Measurements from ENCODE around the gene IFNGR1. TPM values are rescaled to one million over a fixed set of nuclear protein-coding genes. Genes with fewer than 3 reads are reported as not detected.

IFNGR1 gene
- total RNA-seq, 1 donor from 2014 or later, result 23.0 TPM

- H3K9me3 Mint-ChIP-seq, result peaks cover 13% of the 10 kb centered on the region
- no peaks in the 10 kb centered on the region for H3K27me3 Mint-ChIP-seq (ENCODE audit: low read depth)
- TF ChIP-seq CTCF (conservative IDR thresholded peaks at IDR 0.05), result no peak
- no peak overlapping the region for H3K4me3 Mint-ChIP-seq
- no peaks in the 10 kb centered on the region for H3K4me1 Mint-ChIP-seq
- DNase-seq (ENCODE audit: low read depth, low spot score), result no peak
- no peak overlapping the region for H3K27ac Mint-ChIP-seq (ENCODE audit: unreplicated experiment)
- H3K36me3 Mint-ChIP-seq (ENCODE audit: low read depth), result peaks cover 21% of the 10 kb centered on the region
These were observed 36.5 kb downstream of the IFNGR1 start for GRCh38 chr6:137182654-137183073.

- no peaks in the 10 kb centered on the region for H3K4me1 Mint-ChIP-seq
- H3K9me3 Mint-ChIP-seq, result peaks cover 13% of the 10 kb centered on the region
- TF ChIP-seq CTCF (conservative IDR thresholded peaks at IDR 0.05), result no peak
These were observed 37.1 kb downstream of the IFNGR1 start for GRCh38 chr6:137181891-137182653.

GRCh38 chr6:137177611-137178010 lies 41.6 kb downstream of the IFNGR1 start:
- H3K4me1 Mint-ChIP-seq, result no peaks in the 10 kb centered on the region
- no peak for TF ChIP-seq CTCF (conservative IDR thresholded peaks at IDR 0.05)
- peaks cover 14% of the 10 kb centered on the region for H3K36me3 Mint-ChIP-seq (ENCODE audit: low read depth)
- H3K9me3 Mint-ChIP-seq, result peaks cover 11% of the 10 kb centered on the region
- no peak overlapping the region for H3K27ac Mint-ChIP-seq (ENCODE audit: unreplicated experiment)
- H3K27me3 Mint-ChIP-seq (ENCODE audit: low read depth), result no peaks in the 10 kb centered on the region
- no peak for DNase-seq (ENCODE audit: low read depth, low spot score)
- no peak overlapping the region for H3K4me3 Mint-ChIP-seq

More at GRCh38 chr6:137181891-137182653, 37.1 kb downstream of the IFNGR1 start:
- H3K27me3 Mint-ChIP-seq (ENCODE audit: low read depth), result no peaks in the 10 kb centered on the region
- H3K27ac Mint-ChIP-seq (ENCODE audit: unreplicated experiment), result no peak overlapping the region
- H3K4me3 Mint-ChIP-seq, result no peak overlapping the region
- DNase-seq (ENCODE audit: low read depth, low spot score), result no peak
- H3K36me3 Mint-ChIP-seq (ENCODE audit: low read depth), result peaks cover 19% of the 10 kb centered on the region

- TF ChIP-seq CTCF (conservative IDR thresholded peaks at IDR 0.05), result no peak
- Mint-ChIP-seq H3K4me3 (no peak overlapping the region), H3K36me3 (ENCODE audit: low read depth) (peaks cover 11% of the 10 kb centered on the region), H3K27me3 (ENCODE audit: low read depth) (no peaks in the 10 kb centered on the region), H3K9me3 (peaks cover 9% of the 10 kb centered on the region), H3K4me1 (no peaks in the 10 kb centered on the region), H3K27ac (ENCODE audit: unreplicated experiment) (no peak overlapping the region)
- DNase-seq (ENCODE audit: low read depth, low spot score), result no peak
These were observed 42.5 kb downstream of the IFNGR1 start for GRCh38 chr6:137176729-137177128.

- Mint-ChIP-seq H3K27ac (ENCODE audit: unreplicated experiment) (no peak overlapping the region), H3K4me1 (no peaks in the 10 kb centered on the region), H3K4me3 (no peak overlapping the region), H3K9me3 (peaks cover 9% of the 10 kb centered on the region), H3K36me3 (ENCODE audit: low read depth) (peaks cover 11% of the 10 kb centered on the region), H3K27me3 (ENCODE audit: low read depth) (no peaks in the 10 kb centered on the region)
- TF ChIP-seq CTCF (conservative IDR thresholded peaks at IDR 0.05), result no peak
- DNase-seq (ENCODE audit: low read depth, low spot score), result no peak
These were observed 43.3 kb downstream of the IFNGR1 start for GRCh38 chr6:137175868-137176245.

Data from neural crest cell (in vitro differentiated cells).